UCSD-AML1 (cell line): ENCODE results near the gene PXMP4.
A peak's percentile ranks its signal among the peaks of the same experiment; 100 is the strongest.
"Not testable (repeated sequence)": the region's sequence is repeated elsewhere in the genome, so short reads cannot be mapped to it uniquely, and the experiment has no call there.

Experiments
- DNase-seq: peaks from one replicate; lab custom pipeline; 2025; ENCODE audit not compliant: unreplicated experiment; lab: John Stamatoyannopoulos, UW

Gene PXMP4

DNA sequence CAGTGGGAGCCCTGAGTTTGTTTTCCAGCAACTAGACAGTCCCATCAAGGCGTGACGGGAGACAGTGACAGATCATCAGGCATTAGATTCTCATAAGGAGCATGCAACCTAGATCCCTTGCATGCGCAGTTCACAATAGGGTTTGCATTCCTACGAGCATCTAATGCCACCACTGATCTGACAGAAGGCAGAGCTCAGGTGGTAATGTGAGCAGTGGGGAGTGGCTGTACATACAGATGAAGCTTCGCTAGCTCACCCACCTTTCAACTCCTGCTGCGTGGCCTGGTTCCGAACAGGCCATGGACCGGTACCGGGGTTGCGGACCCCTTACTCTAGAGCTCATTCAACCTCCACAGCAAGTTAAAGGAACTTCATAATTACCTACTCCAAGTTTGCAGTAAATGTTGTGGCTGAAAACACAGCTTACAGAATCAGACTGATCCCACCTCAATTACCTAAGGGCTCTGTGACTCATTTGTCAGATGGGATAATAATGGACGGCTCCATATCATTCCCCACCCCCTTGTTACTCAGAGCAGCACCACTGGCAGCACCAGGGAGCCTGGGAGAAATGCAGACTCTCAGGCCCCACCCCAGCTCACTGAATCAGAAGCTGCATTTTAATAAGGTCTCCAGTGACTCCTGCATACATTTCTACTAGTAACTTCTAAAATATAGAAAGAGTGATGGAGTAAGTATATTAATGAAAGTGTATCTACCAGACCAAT is 15.7 kb downstream of the PXMP4 start:
- DNase-seq = no peak

DNA sequence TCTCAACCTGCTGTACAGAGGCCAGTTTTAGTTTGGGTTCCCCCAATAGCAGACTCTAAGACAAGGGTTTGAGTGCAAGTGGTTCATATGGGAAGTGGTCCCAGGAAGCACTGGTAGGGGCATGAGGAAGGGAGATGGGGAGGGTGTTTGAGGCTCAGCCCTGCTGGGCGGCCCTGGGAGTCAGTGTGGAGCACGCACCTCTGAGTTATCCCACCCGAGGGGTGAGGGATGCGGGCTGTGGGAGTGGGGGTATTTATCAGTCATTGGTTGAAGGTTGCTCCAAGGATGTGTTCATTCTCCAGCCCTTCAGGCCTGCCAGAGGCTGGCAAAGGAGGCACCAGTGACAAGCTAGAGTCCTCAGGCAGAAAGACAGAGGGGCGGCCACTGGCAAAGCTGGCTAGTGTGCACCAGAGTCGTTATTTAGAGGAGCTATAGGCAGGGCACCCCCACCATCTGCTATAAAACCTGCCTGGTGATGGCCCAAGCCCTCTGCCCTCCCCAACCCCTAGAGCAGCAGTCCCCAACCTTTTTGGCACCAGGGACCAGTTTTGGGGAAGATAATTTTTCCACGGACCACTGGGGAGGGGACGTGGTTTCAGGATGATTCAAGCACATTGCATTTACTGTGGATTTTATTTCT is 16.5 kb downstream of the PXMP4 start:
- no peak for DNase-seq

DNA sequence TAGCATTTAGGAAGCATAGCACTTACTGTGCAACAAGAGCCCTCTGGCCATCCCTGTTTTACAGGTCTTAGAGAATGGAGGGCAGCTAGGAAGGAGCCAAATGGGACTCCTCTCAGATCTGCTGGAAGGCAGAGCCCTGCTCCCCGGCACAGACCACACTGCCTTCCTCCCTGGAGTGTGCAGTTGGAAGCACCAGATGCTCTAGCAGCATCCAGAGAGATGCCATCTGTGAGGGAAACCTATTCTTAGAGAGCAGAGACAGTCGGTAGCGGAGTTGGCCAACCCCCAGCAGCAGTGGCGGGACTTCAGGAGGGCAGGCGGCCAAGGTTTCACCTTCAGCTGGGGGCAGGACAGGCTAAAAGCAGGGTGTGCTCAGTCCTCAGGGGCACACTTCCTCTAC is 17.2 kb downstream of the PXMP4 start:
- DNase-seq = no peak

DNA sequence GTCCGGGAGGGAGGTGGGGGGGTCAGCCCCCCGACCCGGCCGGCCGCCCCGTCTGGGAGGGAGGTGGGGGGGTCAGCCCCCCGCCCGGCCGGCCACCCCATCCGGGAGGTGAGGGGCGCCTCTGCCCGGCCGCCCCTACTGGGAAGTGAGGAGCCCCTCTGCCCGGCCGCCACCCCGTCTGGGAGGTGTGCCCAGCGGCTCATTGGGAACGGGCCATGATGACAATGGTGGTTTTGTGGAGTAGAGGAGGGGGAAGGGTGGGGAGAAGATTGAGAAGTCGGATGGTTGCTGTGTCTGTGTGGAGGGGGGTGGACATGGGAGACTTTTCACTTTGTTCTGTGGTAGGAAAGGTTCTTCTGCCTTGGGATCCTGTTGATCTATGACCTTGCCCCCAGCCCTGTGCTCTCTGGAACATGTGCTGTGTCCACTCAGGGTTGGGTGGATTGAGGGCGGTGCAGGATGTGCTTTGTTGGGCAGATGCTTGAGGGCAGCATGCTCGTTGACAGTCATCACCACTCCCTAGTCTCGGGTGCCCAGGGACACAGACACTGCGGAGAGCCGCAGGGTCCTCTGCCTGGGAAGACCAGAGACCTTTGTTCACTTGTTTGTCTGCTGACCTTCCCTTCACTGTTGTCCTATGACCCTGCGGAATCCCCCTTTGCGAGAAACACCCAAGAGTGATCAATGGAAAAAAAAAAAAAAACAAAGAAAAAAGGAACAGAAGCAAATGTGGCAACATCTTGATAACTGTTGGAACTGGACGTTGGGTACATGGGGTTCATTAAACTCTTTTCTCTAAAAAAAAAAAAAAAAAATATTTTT is 18.3 kb downstream of the PXMP4 start:
- DNase-seq = no peak

DNA sequence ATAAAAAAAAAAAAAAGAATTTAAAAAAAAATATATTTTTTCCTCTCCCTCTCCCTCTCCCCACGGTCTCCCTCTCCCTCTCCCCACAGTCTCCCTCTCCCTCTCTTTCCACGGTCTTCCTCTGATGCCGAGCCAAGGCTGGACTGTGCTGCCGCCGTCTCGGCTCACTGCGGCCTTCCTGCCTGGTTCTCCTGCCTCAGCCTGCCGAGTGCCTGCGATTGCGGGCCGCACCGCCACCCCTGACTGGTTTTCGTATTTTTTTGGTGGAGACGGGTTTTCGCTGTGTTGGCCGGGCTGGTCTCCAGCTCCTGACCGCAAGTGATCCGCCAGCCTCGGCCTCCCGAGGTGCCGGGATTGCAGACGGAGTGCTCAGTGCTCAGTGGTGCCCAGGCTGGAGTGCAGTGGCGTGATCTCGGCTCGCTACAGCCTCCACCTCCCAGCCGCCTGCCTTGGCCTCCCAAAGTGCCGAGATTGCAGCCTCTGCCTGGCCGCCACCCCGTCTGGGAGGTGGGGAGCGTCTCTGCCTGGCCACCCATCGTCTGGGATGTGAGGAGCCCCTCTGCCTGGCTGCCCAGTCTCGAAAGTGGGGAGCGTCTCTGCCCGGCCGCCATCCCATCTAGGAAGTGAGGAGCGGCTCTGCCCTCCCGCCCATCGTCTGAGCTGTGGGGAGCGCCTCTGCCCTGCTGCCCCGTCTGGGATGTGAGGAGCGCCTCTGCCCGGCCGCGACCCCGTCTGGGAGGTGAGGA is 19.2 kb downstream of the PXMP4 start:
- DNase-seq = not testable (repeated sequence)

DNA sequence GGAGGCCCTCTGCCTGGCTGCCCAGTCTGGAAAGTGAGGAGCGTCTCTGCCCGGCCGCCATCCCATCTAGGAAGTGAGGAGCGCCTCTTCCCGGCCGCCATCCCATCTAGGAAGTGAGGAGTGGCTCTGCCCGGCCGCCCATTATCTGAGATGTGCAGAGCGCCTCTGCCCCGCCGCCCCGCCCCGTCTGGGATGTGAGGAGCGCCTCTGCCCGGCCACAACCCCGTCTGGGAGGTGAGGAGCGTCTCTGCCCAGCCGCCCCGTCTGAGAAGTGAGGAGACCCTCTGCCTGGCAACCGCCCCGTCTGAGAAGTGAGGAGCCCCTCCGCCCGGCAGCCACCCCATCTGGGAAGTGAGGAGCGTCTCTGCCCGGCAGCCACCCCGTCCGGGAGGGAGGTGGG is 21.1 kb downstream of the PXMP4 start:
- DNase-seq = not testable (repeated sequence)

DNA sequence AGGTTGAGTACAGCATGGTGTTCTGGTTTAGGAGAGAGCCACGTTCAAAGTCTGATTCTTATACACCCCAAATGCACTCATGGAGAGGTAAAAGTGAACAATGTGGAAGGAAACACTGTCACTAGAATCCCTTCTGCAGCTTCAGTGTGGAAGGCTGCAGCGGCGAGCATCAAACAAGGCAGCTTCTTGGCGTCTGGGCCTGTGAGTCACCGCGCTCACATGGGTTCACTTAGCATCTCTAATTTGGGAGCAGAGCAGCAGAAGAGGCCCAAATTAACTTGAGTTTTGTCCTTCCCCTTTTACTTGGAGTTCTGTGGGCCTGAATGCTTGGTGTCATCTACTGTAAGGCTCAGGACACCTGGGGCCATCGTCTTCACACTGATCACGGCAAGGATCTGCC is 23.0 kb downstream of the PXMP4 start:
- no peak for DNase-seq

DNA sequence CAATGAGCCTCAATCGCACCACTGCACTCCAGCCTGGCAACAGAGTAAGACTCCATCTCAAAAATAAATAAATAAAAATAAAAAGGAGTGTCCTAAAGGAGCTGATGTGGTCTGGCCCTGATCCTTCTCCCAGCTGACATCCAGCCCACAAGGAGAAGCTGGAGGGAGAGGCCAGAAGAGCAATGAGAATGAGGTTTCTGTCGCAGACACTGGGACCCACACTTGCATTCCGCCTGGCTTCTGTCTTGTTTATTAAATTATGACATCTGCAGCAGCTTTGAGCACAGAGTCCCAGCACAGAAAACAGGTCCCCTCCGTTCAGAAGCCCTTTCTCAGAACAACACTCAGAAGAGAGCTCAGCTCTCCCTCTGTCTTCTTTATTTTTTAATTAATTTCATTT is 23.7 kb downstream of the PXMP4 start:
- DNase-seq = no peak

DNA sequence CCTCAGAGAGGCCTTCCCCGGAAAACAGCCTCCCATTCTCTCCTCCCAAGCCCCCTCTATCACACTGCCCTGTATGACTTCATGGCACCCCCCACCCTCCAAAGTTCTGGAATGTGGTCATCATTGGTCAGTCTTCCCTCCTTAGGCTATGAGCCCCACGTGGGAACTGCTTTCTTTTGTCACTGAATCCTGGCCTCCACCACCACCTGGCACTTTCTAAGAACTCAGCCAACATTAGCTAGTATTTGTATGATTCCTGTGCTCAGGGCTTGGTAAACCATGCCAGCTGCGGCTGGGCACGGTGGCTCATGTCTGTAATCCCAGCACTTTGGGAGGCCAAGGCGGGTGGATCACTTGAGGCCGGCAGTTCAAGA is 25.5 kb downstream of the PXMP4 start:
- DNase-seq = no peak

DNA sequence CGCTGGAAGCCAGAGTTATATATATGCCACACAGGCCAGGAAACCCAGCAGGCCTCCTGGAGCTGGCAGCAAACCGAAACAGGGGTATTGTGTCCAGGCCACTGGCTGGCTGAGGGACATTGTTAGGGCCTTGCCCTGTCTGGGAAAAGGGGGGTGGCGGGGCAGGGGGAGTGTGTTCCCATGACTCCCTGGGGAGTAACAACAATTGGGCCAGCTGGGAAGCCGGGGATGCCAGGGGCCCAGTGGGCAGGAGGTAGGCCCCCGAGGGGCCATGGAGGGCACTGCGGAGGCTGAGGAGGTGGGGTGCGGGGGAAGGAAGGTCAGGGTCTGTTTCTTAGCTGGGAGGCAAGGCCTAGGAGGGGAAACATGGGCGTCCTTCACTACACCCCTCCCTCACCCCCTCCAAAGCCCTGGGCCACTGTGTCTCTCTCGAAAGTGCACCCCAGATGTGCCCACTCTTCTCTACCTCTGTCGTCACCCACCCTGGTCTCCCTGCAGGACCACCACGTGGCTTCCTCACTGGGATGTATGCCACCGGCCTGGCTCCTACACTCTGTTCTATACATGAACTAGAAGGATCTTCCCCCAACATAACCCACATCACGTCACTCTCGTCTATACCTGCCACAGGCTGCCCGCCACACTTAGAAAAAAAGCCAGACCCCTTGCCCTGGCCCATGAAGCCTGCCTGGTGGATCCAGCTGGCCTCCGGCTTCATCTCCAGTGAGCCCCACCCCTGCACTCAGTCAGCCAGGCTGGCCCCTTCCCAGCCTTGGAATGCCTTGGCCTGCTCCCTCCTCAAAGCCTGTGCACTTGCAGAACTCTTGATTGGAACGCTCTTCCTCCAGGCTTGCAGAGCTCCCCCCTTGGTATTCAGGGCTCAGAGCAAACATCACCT is 26.1 kb downstream of the PXMP4 start:
- DNase-seq = no peak

DNA sequence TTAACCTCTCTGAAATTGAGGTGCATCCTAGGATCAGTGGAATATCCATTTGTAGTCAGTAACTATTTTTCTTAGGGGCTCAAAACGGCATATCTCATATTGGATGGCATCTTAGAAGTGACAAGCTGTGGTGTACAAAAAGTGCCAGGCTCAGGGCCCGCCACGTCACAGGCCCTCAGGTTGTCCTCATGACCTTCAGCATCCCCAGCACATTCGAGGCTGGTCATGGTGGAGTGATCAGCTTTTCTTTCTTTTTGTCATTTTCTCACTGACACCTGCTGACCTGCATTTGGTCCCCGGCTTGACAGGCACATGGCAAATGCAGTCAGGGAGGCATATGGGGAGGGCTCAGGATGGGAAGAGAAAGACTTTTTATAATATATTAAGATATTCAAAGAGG is 26.8 kb downstream of the PXMP4 start:
- DNase-seq = no peak

DNA sequence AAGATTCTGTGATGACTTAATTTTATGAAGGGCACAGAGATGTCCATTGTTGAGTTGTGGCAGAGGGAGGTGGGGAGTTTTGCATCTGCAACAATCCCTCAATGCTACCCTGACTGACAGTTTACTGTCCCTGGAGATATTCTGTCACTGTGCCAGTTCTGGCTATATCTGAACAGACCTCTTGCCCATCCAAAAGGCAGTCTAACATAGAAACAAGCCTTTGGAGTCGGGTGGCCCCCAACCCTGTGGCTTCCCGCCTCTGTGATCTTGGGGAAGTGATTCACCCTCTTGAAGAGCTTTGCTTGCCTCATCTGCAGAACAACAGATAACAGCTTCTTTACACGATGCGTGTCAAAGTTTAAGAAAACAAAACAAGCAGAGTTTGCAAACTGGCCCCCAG is 30.1 kb downstream of the PXMP4 start:
- DNase-seq = no peak

DNA sequence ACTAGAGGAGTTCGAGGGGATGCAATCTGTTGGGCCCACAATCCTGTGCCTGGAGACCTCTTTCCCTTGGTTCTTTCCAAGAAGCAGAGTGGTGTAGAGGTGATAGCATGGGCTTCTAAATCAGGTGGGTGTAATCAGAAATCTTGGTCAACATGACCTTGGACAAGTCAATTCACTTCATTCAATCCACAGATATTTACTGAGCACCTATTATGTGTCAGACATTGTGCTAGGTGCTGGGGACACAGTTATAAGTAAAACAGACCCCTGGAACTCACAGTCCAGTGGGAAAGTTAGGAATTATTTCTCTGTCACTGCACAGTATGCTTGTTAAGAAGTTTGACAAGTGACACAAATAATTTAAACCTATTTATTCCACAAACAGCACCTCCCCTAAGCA is 30.6 kb downstream of the PXMP4 start:
- DNase-seq = no peak

DNA sequence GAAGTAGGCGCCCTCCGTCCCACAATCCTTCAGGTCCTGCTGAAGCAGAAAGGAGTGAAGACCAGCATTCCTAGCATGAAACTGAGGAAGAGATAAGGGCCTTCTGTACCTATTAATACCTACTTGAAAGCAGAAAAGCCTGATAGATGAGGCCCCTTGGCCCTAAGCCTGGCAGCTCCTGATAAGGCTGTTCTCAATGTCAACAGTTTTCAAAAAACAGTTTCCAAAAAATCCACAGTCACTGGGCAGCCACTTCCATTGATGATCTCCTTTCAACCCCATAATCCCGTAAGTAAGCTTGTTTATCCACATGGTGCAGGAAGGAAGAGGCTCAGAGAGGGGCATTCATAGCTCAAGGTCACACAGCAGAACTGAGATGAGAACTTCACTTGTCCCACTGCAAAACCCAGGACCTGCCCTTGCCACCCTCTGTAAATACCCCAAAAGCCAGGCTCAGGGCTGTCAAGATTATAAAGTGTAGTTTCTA is 31.1 kb downstream of the PXMP4 start:
- no peak for DNase-seq

DNA sequence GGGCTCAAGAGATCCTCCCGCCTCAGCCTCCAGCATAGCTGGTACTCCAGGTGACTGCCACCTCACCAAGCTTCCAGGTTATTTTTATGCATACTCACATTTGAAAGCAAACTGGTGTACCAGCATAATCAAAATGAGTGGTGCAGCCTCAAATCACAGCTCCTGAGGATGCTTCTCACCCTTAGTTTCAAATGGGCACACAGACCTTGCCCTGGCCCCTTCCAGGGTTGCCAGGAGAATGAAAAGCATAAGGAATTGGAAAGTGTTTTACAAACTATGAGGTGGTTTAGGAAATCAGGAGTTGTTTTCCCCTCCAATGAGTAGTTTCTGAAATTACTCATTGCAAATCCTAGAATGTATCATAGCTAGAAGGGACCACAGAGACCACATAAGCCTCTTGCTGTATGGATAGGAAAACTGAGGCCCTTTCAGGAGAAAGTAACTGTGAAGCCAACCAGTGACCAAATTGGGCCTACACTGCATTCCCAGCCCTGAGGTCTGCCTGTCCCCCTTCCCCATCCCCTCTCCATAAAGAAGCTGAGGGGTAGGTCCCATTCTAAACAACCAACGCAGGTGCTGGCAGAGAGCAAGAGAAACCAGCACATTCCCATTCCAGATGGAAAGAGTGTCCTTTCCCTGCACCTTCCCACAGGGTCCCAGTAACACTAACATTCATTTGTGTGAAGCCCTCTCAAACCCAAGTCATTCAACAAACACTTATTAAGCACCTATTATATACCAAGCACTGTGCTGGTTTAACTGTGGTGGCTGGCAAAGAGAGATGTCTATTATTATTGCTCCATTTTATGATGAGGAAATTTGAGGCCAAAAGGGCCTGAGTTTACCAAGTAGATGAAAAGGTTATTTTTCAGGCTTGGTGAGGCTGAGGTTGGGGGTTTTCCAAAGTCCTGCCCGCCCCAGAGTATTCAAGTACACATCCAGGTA is 31.8 kb downstream of the PXMP4 start:
- DNase-seq = no peak

DNA sequence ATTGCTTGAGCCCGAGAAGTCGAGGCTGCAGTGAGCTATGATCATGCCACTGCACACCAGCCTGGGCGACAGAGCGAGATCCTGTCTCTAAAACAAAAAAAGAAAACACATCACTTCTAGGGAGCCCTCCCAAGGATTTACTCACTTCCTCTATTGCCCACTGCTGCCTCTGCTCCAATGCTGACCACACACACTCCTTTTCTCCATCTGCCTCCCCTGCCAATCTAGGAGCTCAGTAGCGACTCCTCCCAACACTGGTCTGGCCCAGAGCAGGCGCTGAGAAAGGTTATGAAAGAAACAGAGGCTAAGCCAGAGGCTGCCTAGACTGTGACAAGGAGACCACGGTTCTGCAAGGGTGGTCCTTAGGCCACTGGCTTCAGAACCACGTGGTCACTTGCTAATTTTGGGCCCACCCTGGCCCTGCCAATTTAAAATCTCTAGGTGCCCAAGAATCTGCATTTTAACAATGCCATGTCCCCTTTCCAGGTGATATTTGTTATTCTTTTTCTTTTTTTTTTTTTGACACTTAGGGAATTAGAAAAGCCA is 32.7 kb downstream of the PXMP4 start:
- peak; percentile 31 for DNase-seq

DNA sequence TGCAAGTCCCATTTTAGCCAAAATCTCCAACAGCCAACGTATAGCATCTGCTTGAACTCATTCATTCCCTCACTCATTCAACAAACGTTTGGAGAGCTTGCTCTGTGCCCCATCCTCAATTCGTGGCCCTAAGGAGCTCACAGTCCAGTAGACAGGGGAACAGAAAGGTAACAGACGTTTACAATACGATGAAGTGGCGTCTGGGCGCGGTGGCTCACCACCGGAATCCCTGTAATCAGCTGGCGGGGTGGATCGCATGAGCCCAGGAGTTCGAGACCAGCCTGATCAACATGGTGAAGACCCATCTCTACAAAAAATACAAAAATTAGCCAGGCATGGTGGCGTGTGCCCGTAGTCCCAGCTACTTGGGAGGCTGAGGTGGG is 33.1 kb downstream of the PXMP4 start:
- no peak for DNase-seq

DNA sequence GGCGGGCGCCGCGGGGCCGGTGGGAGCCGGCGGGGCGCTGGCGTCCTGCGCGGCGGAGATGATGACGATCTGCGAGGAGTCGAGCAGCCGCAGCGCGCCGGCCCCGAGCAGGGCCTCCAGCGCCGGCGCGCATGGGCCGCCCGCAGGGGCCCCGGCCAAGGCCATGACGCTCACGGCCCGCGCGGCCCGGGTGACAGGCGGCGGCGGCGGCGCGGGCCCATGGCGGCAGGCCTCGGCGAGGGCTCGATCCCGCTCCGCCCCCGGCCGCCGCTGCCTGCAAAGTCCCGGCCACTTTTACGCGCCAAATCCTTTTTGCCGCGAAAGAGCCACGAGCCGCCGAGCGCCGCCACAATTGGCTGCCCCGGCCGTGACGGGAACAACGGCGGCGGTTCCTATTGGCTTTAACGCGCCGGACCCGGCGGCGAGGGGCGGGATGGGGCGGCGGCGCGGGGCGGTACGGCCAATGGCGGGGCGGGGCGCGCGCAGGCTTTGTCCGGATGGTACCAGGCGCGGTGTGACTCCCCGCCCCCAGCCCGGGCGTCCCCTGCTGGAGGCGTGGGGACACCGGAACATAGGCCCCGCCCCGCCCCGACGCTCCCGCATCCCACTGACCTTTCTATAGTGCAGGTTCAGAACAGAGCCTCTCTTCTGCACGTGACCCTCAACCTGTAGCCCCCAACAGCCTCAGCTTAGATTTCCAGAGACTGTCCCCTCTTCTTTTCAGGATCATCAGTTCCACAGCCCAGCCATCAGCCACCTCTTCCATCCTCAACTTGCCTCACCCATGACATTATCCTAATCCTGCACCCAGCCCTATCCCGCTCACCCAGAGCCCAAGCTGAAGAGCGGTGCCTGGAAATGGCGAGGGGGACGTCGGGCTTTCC is 33.8 kb downstream of the PXMP4 start, which contains the start of gene E2F1:
Gene E2F1, minus strand, starts transcription at position 286 of the 884 bp plus-strand sequence. Its CDS starts 121 bp downstream, at position 165.
- peak; percentile 96 for DNase-seq
